Activated naive CD4-positive, alpha-beta T cell treated with anti-CD3 and anti-CD28 coated beads, Interleukin-2, amount 10 ng/mL, durations not matched to agents 7 days and 5 days (primary cell): ENCODE measurements around the gene INS.
"Not testable (repeated sequence)": the region's sequence is repeated elsewhere in the genome, so short reads cannot be mapped to it uniquely, and the experiment has no call there.

Experiments
- CTCF ChIA-PET: fragments of 350-600 bp; sonication (Branson Sonifier 250); formaldehyde crosslinking; loops from one replicate; lab custom pipeline; 2021; ENCODE audit warnings: antibody characterized with exemption; lab: Charles Lee
- DNase-seq: peaks from one replicate; pipeline ENCODE4 v3.0.0-alpha.2; 2020
- H3K27ac Mint-ChIP-seq: one replicate; pipeline ENCODE4 v1.8.0; 2021; ENCODE audit warnings: mild to moderate bottlenecking, moderate library complexity, mixed read lengths
- H3K27me3 Mint-ChIP-seq: one replicate; pipeline ENCODE4 v1.8.0; 2021; ENCODE audit warnings: mild to moderate bottlenecking, mixed read lengths
- H3K36me3 Mint-ChIP-seq: one replicate; pipeline ENCODE4 v1.8.0; 2021; ENCODE audit warnings: mixed read lengths
- H3K4me1 Mint-ChIP-seq: one replicate; pipeline ENCODE4 v1.8.0; 2021; ENCODE audit warnings: mixed read lengths
- H3K4me3 Mint-ChIP-seq: one replicate; pipeline ENCODE4 v1.8.0; 2021; ENCODE audit warnings: mild to moderate bottlenecking, moderate library complexity, mixed read lengths
- H3K9me3 Mint-ChIP-seq: one replicate; pipeline ENCODE4 v1.8.0; 2021; ENCODE audit warnings: mixed read lengths

The INS gene

DNA sequence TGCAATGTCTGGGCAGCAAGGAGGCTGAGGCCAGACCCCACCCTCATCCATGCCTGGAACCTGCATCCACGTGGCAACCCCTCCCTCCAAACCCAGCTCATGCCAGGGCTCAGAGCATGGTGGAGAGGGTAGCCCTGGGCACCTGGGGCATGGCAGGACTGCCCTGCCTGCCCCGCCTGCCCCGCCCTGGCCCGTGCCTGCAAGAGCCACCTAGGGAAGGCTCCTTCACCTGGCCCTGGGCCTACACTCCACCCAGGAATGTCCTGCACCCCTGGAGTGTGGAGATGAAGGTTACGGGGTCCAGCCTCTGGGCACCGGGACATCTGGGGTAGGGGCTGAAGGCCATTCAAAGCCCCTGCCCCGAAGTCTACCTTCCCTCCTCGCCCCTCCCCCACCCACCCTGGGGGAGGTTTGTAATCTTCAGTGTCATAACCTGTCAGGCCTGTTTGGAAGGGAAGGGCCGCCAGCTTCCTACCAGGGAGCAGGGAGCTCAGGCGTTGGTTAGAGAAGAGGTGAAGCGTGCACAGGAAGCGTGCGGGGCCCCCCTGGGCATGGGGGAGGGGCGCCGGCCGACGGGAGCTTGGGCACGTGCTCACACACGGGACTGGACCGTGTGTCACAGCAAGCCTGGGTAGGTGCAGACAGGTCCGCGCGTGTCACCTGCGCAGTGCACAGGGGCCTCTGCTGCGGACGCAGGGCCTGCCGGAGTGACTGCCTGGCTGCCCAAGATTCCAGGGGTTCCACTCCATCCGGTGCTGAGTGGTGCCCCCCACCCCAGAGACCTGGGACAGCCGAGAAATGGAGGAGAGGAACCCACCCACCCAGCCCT lies 41.3 kb upstream of the INS start:
- CTCF ChIA-PET = no interaction called here
- Mint-ChIP-seq H3K36me3 (no peaks in the 10 kb centered on the region), H3K9me3 (no peaks in the 10 kb centered on the region)

DNA sequence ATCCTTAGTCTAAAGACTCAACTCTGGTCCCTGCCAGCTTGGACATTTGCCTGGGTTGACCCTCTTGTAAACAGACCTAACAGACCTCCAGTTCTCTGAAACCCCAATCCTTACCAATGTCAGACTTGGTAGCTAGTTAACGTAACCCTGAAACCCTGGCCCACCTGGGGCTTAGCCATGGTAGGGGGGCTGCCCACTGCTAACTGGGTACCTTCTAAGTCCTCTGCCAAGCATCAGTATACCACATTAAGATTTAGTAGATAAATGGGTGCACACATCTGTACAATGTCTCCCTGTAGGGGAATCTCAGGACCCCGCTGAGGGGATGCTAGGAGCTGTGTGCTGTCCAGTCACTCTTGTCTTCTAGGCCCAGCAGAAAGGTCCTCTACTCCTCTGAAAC lies 40.5 kb upstream of the INS start:
- H3K36me3 Mint-ChIP-seq = no peaks in the 10 kb centered on the region
- H3K27ac Mint-ChIP-seq = no peak overlapping the region
- H3K4me3 Mint-ChIP-seq = no peak overlapping the region
- no peak for DNase-seq
- no peaks in the 10 kb centered on the region for H3K9me3 Mint-ChIP-seq
- no peaks in the 10 kb centered on the region for H3K4me1 Mint-ChIP-seq
- H3K27me3 Mint-ChIP-seq = peaks cover 11% of the 10 kb centered on the region
- CTCF ChIA-PET = no interaction called here

More for the DNA sequence above, 41.3 kb upstream of the INS start:
- Mint-ChIP-seq H3K4me3 (no peak overlapping the region), H3K27ac (no peak overlapping the region), H3K27me3 (peaks cover 4% of the 10 kb centered on the region), H3K4me1 (no peaks in the 10 kb centered on the region)
- DNase-seq = no peak

DNA sequence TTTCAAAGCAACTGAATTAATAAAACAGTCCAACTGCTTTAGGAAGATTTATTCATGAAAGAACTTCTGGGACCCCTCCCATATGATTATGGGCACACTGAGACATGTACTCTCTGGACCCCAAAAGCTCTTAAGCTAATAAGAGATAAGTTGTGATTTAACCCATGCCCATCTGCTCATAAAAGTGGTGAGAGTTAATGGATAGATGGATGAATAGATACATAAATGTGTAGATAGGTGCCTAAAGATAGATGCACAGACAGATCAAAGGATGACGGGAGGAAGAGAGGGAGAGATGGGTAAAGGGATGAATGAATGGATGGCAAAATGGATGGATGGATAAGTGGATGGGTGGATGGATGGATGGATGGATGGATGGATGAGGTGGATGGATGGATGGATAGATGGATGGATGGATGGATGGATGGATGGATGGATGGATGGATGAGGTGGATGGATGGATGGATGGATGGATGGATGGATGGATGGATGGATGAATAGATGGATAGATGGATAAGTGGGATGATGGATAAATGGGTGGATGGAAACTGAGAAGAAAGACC lies 40.0 kb upstream of the INS start:
- Mint-ChIP-seq H3K9me3 (no peaks in the 10 kb centered on the region), H3K4me3 (no peak overlapping the region), H3K4me1 (no peaks in the 10 kb centered on the region), H3K27me3 (peaks cover 16% of the 10 kb centered on the region), H3K36me3 (no peaks in the 10 kb centered on the region), H3K27ac (no peak overlapping the region)
- no peak for DNase-seq
- CTCF ChIA-PET = no interaction called here

DNA sequence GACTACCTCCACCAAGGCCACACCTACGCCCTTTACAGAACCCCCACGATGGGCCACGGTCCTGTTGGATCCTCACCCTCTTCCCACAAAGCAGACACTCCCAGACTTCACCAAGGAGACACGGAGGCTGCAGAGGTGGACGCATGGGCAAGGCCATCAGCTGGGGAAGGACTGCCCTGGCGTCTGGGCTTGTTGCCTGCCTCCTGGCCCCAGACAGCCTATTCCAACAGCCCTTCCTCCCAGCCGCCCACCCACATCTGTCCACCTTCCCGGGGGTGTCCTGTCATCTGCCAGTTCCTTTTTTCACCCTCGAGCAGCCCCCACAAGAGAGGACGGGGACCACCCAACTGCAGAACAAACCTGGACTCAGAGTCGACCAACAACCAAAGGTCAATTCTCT lies 39.5 kb upstream of the INS start:
- H3K9me3 Mint-ChIP-seq = no peaks in the 10 kb centered on the region
- CTCF ChIA-PET = no interaction called here

DNA sequence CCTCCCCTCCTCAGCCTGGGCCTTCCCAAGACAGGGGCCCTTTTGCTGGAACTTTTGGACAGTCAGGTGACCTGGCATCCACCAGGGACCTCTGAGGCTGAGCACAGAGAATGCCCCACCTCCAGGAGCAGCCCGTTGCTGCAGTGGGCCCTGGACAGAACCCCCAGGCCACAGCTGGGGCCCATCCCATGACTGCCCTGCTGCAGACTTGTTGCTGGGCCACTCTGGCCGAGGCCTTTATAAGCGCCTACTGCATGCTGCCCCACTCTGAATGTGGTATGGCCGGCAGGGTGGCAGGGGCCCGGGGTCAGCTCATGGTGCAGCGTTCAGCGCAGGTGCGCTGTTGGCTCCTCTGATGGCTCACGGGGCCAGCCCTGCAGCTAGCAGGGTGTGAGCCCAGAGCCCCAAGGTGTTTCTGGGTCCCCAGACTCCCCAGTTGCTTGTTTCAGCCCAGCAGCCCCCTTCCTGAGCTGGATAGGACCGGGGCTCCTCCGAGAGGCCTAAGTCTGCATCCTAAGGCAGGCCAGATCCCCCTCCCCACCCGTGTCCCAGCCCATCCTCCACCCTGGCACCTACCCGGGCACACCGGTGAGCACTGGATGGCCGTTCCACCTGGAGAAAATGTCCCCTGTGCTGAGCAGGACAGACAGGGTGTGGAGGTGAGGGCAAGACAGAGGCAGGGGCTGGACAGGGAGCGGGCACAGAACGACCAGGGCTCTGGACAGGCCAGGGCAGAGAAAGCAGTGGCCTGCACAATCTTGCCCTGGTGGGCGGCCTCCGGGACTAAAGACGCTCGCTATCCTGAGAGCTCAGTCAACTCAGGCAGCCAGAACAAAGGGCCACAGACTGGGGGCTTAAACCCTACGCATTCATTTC lies 38.7 kb upstream of the INS start:
- Mint-ChIP-seq H3K27ac (no peak overlapping the region), H3K27me3 (peaks cover 18% of the 10 kb centered on the region), H3K9me3 (no peaks in the 10 kb centered on the region), H3K4me3 (no peak overlapping the region), H3K36me3 (no peaks in the 10 kb centered on the region), H3K4me1 (no peaks in the 10 kb centered on the region)
- no peak for DNase-seq
- CTCF ChIA-PET = interaction anchor here (1.5 to 2.7 kb wide), 3 partner anchors 101 to 221 kb away, joined by 5 to 41 read pairs (median 24); partner anchors contain the start of genes C11orf21 and TSPAN32

More for the DNA sequence above, 39.5 kb upstream of the INS start:
- Mint-ChIP-seq H3K27ac (no peak overlapping the region), H3K4me3 (no peak overlapping the region), H3K36me3 (no peaks in the 10 kb centered on the region), H3K4me1 (no peaks in the 10 kb centered on the region), H3K27me3 (peaks cover 18% of the 10 kb centered on the region)
- no peak for DNase-seq

DNA sequence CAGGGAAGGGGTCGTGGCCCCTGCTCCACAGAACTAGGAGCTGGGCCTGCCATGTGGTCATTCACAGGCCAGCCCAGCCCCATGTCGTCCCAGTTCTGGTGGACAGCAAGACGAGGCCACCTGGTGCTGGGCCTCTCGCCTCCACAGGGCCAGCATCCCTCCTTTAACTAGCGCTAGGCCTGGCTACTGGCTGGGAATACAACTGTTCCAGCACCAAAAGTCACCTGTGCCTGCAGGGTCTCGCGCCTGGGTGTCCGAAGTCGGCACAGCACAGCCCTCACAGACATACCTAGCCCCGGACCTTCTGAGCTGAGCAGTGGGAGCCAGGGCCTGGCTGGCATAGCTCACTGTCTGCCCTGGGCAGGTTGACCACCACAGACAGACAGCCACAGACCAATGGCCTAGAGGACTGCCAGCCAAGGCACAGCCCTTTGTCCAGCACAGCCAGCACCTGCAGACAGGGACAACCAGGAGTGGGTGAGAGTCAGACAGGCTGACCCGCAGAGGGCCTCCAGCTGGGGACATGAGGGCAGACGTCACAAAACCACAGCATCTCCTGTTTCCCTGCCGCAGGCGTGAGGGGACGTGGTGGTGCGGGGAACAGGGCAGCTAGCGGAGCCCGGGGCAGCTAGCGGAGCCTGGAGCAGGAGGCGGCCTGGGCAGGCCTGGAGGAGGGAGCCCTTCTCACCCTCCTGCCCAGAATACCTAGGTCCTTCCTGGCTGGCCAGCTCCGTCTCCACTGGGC lies 37.8 kb upstream of the INS start:
- H3K27me3 Mint-ChIP-seq = peaks cover 18% of the 10 kb centered on the region
- no peak overlapping the region for H3K4me3 Mint-ChIP-seq
- CTCF ChIA-PET = interaction anchor here (0.6 to 2.7 kb wide), 6 partner anchors 14 to 334 kb away, joined by 3 to 41 read pairs (median 4); partner anchors contain the start of genes C11orf21 and TSPAN32
- H3K4me1 Mint-ChIP-seq = no peaks in the 10 kb centered on the region
- no peaks in the 10 kb centered on the region for H3K36me3 Mint-ChIP-seq
- no peaks in the 10 kb centered on the region for H3K9me3 Mint-ChIP-seq
- H3K27ac Mint-ChIP-seq = no peak overlapping the region
- no peak for DNase-seq

DNA sequence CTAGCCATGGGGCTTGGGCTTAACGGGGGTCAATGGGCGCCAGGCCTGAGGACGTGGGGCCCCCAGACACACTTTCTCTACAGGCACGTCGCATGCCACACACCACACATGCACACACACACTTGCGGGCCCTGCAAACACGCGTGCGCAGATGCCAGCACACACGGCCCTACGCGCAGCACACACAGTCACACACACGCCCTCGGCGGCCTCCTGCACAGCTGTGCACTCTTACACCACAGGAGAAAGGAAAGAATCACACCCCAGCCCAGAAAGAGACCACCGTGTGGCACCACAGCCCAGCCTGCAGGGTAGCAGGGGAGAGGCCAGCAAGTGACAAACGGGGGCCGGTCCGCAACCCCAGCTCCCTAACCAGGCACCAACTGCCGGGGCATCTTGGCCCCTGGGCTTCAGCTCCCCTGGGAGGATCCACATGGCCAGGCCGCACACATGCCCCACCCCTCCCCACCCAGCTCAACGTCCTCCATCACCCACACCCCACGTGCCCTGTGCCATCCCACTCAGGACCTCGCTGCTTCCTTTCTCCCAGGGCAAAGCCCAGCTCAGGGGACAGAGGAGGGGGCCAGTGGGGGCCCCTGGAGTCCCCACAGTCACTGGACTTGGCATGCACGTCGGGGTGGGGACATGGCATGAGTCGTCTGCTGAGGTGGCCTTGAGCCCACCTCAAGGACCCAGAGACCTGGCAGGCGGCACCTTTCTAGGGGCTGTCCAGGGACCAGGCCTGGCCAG lies 36.9 kb upstream of the INS start:
- H3K4me3 Mint-ChIP-seq = no peak overlapping the region
- H3K27me3 Mint-ChIP-seq = peaks cover 18% of the 10 kb centered on the region
- no peak overlapping the region for H3K27ac Mint-ChIP-seq
- H3K4me1 Mint-ChIP-seq = no peaks in the 10 kb centered on the region
- CTCF ChIA-PET = interaction anchor here (0.6 to 2.7 kb wide), 6 partner anchors 15 to 335 kb away, joined by 3 to 41 read pairs (median 4); partner anchors contain the start of genes C11orf21 and TSPAN32
- H3K36me3 Mint-ChIP-seq = no peaks in the 10 kb centered on the region
- H3K9me3 Mint-ChIP-seq = no peaks in the 10 kb centered on the region
- no peak for DNase-seq

DNA sequence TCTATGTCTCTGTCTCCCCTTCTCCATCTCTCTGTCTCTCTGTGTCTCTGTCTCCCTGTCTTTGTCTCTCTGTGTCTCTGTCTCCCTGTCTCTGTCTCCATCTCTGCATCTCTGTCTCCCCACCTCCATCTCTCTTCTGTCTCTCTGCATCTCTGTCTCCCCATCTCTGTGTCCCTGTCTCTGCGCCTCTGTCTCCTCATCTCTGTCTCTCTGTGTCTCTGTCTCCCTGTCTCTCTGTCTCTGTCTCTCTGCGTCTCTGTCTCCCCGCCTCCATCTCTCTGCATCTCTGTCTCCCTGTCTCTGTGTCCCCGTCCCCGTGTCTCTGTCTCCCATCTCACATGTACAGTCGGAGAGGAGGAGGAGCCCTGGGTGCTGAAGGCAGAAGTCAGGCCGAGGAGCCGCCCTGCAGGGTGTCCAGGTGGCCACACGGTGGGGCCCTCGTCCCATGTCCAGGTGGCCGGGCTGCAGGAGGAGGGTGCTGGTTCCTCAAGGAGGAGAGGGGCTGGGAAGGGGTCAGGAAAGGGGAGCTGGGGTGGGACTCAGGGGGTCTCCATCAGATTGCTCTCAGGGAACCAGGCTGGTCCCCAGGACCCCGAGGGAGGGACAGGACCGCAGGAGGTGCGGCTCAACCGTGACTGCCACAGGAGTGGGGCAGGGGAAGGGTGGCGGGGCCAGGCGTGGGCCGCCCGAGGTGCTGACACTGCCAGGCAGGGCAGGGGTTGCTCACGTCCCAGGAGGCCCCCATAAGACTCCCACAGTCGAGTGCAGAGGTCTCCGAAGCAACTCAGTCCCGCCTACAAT lies 36.2 kb upstream of the INS start:
- Mint-ChIP-seq H3K4me3 (no peak overlapping the region), H3K27me3 (peaks cover 18% of the 10 kb centered on the region), H3K4me1 (no peaks in the 10 kb centered on the region), H3K9me3 (no peaks in the 10 kb centered on the region), H3K27ac (no peak overlapping the region), H3K36me3 (no peaks in the 10 kb centered on the region)
- peak; percentile 83 for DNase-seq
- CTCF ChIA-PET = interaction anchor here (0.7 to 2.7 kb wide), 5 partner anchors 16 to 223 kb away, joined by 3 to 41 read pairs (median 4); partner anchors contain the start of genes C11orf21 and TSPAN32

DNA sequence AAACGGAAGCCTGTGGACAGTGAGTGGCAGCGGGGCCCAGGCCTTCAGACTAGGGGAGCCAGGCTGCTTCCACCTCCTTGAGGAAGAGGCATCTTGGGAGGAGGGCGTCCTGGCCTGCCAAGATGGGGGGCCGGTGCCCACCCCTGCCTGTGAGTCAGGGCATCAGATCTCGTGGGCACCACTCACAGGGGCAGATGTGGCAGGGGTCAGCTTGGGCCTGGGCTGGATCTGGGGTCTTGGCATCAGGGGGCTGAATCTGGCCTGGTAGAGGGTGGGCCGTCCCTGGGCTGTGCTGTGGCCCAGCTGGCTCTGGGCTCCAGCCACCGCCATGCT lies 34.7 kb upstream of the INS start:
- H3K36me3 Mint-ChIP-seq = no peaks in the 10 kb centered on the region
- H3K9me3 Mint-ChIP-seq = no peaks in the 10 kb centered on the region
- H3K4me3 Mint-ChIP-seq = no peak overlapping the region
- H3K4me1 Mint-ChIP-seq = peaks cover 3% of the 10 kb centered on the region
- H3K27me3 Mint-ChIP-seq = peaks cover 23% of the 10 kb centered on the region
- no peak for DNase-seq
- H3K27ac Mint-ChIP-seq = no peak overlapping the region
- CTCF ChIA-PET = interaction anchor here (1.5 to 4.4 kb wide), 2 partner anchors 107 to 224 kb away, joined by 7 to 37 read pairs; partner anchors contain the start of genes C11orf21 and TSPAN32

DNA sequence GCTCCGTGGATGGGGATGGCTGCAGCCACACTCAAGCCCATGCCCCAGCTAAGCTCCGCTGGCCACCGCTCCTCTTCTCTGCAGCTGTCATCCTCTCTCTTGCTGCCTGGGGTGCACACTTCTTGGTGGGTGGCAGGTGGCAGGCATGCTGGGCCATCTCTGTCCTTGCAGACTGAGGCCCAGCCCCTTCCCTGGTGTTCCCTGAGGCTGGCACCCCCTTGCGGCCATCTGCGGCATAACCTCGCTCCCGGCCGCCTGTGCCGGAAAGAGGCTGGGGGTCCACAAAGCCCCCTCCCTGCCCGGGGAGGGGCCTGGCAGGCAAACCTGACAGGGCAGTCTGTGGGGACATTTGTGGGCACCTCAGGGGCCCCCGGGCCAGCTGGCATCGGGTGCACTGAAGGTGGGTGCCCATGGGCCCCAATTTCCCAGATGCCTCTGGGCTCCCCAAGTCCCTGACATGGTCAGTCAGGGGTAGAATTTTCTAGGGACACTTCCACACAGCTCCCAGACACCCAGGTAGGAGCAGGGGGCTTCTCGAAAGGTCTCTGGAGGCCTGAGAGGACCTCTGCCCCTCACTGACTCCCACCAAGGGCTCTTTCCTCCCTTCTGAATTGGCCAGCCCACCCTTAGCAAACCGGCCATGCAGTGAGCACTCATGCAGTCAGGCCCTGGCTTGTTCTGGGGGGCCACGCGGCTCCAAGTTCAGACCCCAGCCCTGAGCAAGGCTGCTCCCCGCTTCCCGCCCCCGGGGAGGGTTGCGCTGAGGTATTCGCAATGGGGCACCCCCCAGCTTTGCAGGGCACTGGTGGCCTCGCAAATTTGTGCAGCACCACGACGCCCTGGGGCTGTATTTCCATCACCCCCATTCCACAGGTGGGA lies 34.1 kb upstream of the INS start:
- Mint-ChIP-seq H3K36me3 (no peaks in the 10 kb centered on the region), H3K9me3 (no peaks in the 10 kb centered on the region), H3K4me3 (no peak overlapping the region), H3K27me3 (peaks cover 26% of the 10 kb centered on the region), H3K4me1 (peaks cover 6% of the 10 kb centered on the region), H3K27ac (no peak overlapping the region)
- CTCF ChIA-PET = interaction anchor here (0.7 to 4.4 kb wide), 8 partner anchors 9 to 225 kb away, joined by 3 to 37 read pairs (median 4); partner anchors contain the start of genes C11orf21 and TSPAN32
- peak; percentile 69 for DNase-seq

DNA sequence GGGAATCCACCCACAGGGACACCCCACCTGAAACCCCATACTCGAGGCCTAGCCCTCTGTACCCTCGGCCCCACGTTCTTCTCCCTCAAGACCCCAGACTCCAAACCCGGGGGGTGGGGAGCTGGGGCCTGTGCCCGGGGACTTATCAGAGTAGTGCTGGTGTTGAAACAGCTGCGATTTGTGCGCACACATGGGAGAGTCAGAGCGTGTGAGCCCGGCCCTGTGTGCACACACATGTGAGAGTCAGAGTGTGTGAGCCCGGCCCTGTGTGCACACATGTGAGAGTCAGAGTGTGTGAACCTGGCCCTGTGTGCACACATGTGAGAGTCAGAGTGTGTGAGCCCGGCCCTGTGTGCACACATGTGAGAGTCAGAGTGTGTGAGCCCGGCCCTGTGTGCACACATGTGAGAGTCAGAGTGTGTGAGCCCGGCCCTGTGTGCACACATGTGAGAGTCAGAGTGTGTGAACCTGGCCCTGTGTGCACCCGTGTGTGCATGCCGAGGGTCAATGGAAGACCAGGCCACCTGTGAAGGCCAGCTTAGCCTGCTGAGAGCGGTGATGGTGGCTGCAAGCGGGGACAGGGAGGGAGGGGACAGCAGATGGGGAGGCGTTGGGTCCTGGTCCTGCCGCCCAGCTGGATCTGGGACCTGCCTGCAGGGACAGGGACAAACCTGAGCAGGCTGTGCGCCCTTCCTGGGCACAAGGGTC lies 33.0 kb upstream of the INS start:
- not testable (repeated sequence) for H3K9me3 Mint-ChIP-seq, H3K4me3 Mint-ChIP-seq, H3K36me3 Mint-ChIP-seq, H3K27ac Mint-ChIP-seq, DNase-seq, H3K4me1 Mint-ChIP-seq
- CTCF ChIA-PET = interaction anchor here (0.7 to 4.4 kb wide), 8 partner anchors 8 to 226 kb away, joined by 3 to 37 read pairs (median 4); partner anchors contain the start of genes C11orf21 and TSPAN32
- H3K27me3 Mint-ChIP-seq = peaks cover 31% of the 10 kb centered on the region
